Stimulated activated CD8-positive, alpha-beta memory T cell treated with anti-CD3 and anti-CD28 coated beads, Interleukin-4, amount 100 ng/mL, for 1 hour (primary cell): ENCODE data around the gene SYNDIG1.

Experiments
- DNase-seq, 2 donors: peaks; one replicate each; pipeline ENCODE4 v3.0.0-alpha.2; 2020; ENCODE audit warnings: low read depth in 2 of 2, low spot score in 1 of 2

SYNDIG1 gene

GRCh38 chr20:24522452-24523330 is 53.3 kb downstream of the SYNDIG1 start:
- no peak for DNase-seq

GRCh38 chr20:24523661-24524060 is 54.2 kb downstream of the SYNDIG1 start:
- no peak for DNase-seq

GRCh38 chr20:24528583-24529368 is 59.3 kb downstream of the SYNDIG1 start:
- no peak for DNase-seq

- no peak for DNase-seq
These were observed 59.9 kb downstream of the SYNDIG1 start for GRCh38 chr20:24529369-24529719.

GRCh38 chr20:24530131-24530680 is 60.8 kb downstream of the SYNDIG1 start:
- no peak for DNase-seq

- DNase-seq, result no peak
These were observed 61.8 kb downstream of the SYNDIG1 start for GRCh38 chr20:24531202-24531601.

- DNase-seq, result no peak
These were observed 62.4 kb downstream of the SYNDIG1 start for GRCh38 chr20:24531631-24532419.

- DNase-seq, result no peak
These were observed 64.0 kb downstream of the SYNDIG1 start for GRCh38 chr20:24533449-24533848.

- DNase-seq, result no peak
These were observed 64.9 kb downstream of the SYNDIG1 start for GRCh38 chr20:24534282-24534681.

- DNase-seq, result no peak
These were observed 66.7 kb downstream of the SYNDIG1 start for GRCh38 chr20:24535941-24536730.

- DNase-seq, result no peak
These were observed 67.8 kb downstream of the SYNDIG1 start for GRCh38 chr20:24537210-24537609.

GRCh38 chr20:24542721-24543120 is 73.3 kb downstream of the SYNDIG1 start:
- DNase-seq, result no peak

GRCh38 chr20:24543168-24543567 is 73.7 kb downstream of the SYNDIG1 start:
- no peak for DNase-seq

GRCh38 chr20:24543741-24544140 is 74.3 kb downstream of the SYNDIG1 start:
- DNase-seq, result no peak

GRCh38 chr20:24544371-24544770 is 74.9 kb downstream of the SYNDIG1 start:
- DNase-seq, result no peak

GRCh38 chr20:24545168-24545567 is 75.7 kb downstream of the SYNDIG1 start:
- no peak for DNase-seq

- no peak for DNase-seq
These were observed 76.9 kb downstream of the SYNDIG1 start for GRCh38 chr20:24546232-24546892.

GRCh38 chr20:24547967-24548366 is 78.5 kb downstream of the SYNDIG1 start:
- no peak for DNase-seq

GRCh38 chr20:24559114-24559732 is 89.8 kb downstream of the SYNDIG1 start:
- no peak for DNase-seq
